ENCODE data around the gene ARPC3. TPM values are rescaled to one million over a fixed set of nuclear protein-coding genes. Genes with fewer than 3 reads are reported as not detected.
"Not testable (repeated sequence)": the region's sequence is repeated elsewhere in the genome, so short reads cannot be mapped to it uniquely, and the experiment has no call there.

The ARPC3 gene
- total and polyA plus RNA-seq, 8 donors, result 53.1 to 167 (median 94.6) TPM

GRCh38 chr12:110426406-110426805 is 23.7 kb downstream of the ARPC3 start:
- Histone ChIP-seq H3K36me3 (no peaks in the 10 kb centered on the region), H3K4me1 (no peaks in the 10 kb centered on the region), H3K27ac (no peak overlapping the region), H3K4me3 (no peak overlapping the region), H3K9me3 (no peaks in the 10 kb centered on the region), H3K27me3 (no peaks in the 10 kb centered on the region)
- ATAC-seq (no peak), DNase-seq (no peak), FAIRE-seq (no peak)
- TF ChIP-seq, protein P1, sequence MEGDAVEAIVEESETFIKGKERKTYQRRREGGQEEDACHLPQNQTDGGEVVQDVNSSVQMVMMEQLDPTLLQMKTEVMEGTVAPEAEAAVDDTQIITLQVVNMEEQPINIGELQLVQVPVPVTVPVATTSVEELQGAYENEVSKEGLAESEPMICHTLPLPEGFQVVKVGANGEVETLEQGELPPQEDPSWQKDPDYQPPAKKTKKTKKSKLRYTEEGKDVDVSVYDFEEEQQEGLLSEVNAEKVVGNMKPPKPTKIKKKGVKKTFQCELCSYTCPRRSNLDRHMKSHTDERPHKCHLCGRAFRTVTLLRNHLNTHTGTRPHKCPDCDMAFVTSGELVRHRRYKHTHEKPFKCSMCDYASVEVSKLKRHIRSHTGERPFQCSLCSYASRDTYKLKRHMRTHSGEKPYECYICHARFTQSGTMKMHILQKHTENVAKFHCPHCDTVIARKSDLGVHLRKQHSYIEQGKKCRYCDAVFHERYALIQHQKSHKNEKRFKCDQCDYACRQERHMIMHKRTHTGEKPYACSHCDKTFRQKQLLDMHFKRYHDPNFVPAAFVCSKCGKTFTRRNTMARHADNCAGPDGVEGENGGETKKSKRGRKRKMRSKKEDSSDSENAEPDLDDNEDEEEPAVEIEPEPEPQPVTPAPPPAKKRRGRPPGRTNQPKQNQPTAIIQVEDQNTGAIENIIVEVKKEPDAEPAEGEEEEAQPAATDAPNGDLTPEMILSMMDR (IDR thresholded peaks at IDR 0.05), result no peak
- 33 to 37% methylated on average over 3 of the region's 3 CpGs for WGBS, 2 donors
- intact Hi-C loops (cut with DNase I), result loop anchor here (10.0 kb wide), 2 partner anchors 322 to 332 kb away; no protein-coding TSS in a partner anchor

DNA sequence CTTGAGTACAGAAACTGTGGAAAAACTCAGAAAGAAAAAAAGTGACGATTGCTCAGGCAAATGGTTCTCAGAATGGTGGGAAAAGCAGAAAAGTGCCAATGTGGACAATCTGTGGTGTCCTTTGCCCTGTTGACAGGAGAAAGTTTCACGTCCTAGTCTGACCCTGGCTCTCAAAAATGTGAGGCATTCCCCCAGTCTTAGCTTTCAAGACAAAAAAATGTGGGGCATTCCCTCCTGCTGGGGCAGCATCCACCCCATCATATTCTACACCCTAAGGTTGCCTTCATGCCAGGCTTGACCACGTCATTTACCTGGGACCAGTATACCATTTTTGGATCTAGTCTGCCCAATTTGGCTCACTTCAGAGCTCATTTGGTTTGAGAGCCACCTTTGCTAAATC is 25.9 kb downstream of the ARPC3 start:
- no peaks in the 10 kb centered on the region for H3K36me3 ChIP-seq
- no peak overlapping the region for H3K4me3 ChIP-seq
- no peak for DNase-seq
- intact Hi-C loops (cut with DNase I), result loop anchor here (10.0 kb wide), 2 partner anchors 319 to 329 kb away; no protein-coding TSS in a partner anchor
- ATAC-seq, result no peak
- no peaks in the 10 kb centered on the region for H3K27me3 ChIP-seq
- TF ChIP-seq, protein P1 (IDR thresholded peaks at IDR 0.05), result no peak
- H3K9me3 ChIP-seq, result no peaks in the 10 kb centered on the region
- no peak for FAIRE-seq
- 43 to 61% methylated on average over 3 of the region's 3 CpGs for WGBS, 2 donors
- H3K4me1 ChIP-seq, result no peaks in the 10 kb centered on the region
- no peak overlapping the region for H3K27ac ChIP-seq

DNA sequence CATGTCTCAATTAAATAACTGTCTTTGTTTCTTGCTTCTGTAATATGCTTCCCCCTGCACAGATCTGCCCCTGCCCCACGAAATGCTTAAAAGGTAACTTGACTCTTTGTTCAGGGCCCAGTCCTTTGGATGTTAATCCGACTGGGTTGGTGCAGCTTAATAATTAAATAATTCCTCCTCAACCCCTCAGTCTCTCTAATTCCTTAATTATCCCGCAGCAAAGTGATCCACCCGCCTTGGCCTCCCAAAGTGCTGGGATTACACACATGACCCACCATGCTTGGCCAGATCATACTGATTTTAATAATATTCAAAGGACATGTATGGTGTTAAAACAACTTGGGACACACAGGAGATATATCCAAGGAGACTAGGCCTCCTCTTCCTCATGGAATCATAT is 28.4 kb downstream of the ARPC3 start:
- Histone ChIP-seq H3K27ac (no peak overlapping the region), H3K9me3 (no peaks in the 10 kb centered on the region), H3K4me1 (no peaks in the 10 kb centered on the region), H3K27me3 (no peaks in the 10 kb centered on the region), H3K4me3 (no peak overlapping the region), H3K36me3 (no peaks in the 10 kb centered on the region)
- ATAC-seq (no peak), DNase-seq (no peak), FAIRE-seq (no peak)
- intact Hi-C loops (cut with DNase I), result loop anchor here (10.0 kb wide), 2 partner anchors 317 to 327 kb away; no protein-coding TSS in a partner anchor
- 62 to 74% methylated on average over 4 of the region's 4 CpGs for WGBS, 2 donors
- TF ChIP-seq, protein P1 (IDR thresholded peaks at IDR 0.05), result no peak

- Histone ChIP-seq H3K27ac (no peak overlapping the region), H3K27me3 (no peaks in the 10 kb centered on the region), H3K9me3 (no peaks in the 10 kb centered on the region), H3K4me1 (no peaks in the 10 kb centered on the region), H3K4me3 (no peak overlapping the region), H3K36me3 (no peaks in the 10 kb centered on the region)
- ATAC-seq (no peak), DNase-seq (no peak), FAIRE-seq (no peak)
- WGBS, 2 donors, result 42 to 56% methylated on average over 3 of the region's 3 CpGs
- intact Hi-C loops (cut with DNase I), result loop anchor here (10.0 kb wide), 2 partner anchors 316 to 326 kb away; no protein-coding TSS in a partner anchor
- TF ChIP-seq, protein P1 (IDR thresholded peaks at IDR 0.05), result no peak
Observed at GRCh38 chr12:110421159-110421661, 28.9 kb downstream of the ARPC3 start.

DNA sequence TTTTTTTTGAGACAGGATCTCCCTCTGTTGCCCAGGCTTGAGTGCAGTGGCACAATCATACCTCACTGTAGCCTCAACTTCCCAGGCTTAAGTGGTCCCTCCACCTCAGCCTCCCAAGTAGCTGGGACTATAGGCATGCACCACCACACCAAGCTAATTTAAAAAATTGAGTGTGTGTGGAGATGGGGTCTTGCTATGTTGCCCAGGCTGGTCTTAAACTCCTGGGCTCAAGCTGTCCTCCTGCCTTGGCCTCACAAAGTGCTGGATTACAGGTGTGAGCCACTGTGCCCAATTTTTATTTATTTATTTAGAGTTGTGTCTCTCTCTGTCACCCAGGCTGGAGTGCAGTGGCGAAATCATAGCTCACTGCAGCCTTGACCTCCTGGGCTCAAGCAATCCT is 29.5 kb downstream of the ARPC3 start:
- 81 to 88% methylated on average over 1 of the region's 1 CpG for WGBS, 2 donors

DNA sequence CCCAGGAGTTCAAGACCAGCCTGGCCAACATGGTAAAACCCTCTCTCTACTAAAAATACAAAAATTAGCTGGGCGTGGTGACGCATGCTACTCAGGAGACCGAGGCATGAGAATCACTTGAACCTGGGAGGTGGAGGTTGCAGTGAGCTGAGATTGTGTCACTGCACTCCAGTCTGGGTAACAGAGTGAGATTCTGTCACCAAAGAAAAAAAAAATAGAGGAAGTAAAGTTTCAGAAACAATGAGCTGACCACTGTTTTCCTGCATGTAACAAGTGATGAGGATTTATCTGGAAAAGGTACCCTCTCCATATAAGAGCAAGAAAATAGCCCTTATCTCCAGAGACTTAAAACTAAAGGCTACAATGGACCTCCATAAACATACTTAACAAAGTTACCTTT is 33.0 kb downstream of the ARPC3 start:
- H3K27me3 ChIP-seq; ATAC-seq; H3K36me3 ChIP-seq; H3K4me1 ChIP-seq; H3K4me3 ChIP-seq; intact Hi-C loops (cut with DNase I); FAIRE-seq; H3K9me3 ChIP-seq; DNase-seq; H3K27ac ChIP-seq: not testable (repeated sequence)
- 80 to 92% methylated on average over 3 of the region's 3 CpGs for WGBS, 2 donors

More for the DNA sequence above, 29.5 kb downstream of the ARPC3 start:
- intact Hi-C loops (cut with DNase I), result loop anchor here (10.0 kb wide), 2 partner anchors 316 to 326 kb away; no protein-coding TSS in a partner anchor
- H3K4me3 ChIP-seq, DNase-seq, H3K27me3 ChIP-seq, H3K27ac ChIP-seq, H3K4me1 ChIP-seq, H3K36me3 ChIP-seq, ATAC-seq, FAIRE-seq, H3K9me3 ChIP-seq: not testable (repeated sequence)

DNA sequence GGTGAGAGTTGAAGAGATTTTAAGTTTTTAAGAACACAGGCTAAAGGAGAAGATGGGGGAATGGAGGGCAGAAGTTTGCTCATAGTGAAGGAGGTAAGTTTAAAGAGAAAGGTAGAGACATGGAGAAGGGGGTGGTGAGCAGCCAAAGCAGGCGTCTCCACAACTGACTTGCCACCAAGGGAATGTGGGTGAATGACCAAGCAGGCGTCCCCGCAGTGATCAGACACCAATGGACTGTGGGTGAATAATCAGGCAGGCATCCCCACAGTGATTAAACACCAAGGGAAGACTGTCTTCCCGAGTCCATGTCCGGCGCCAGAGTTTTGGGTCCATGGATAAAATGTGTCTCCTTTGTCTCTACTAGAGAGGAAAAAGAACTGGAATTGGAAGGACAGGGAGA is 40.1 kb downstream of the ARPC3 start:
- H3K27me3 ChIP-seq; H3K27ac ChIP-seq; DNase-seq; H3K36me3 ChIP-seq; ATAC-seq; H3K4me1 ChIP-seq; H3K4me3 ChIP-seq; FAIRE-seq; H3K9me3 ChIP-seq; intact Hi-C loops (cut with DNase I): not testable (repeated sequence)
- 71 to 84% methylated on average over 6 of the region's 6 CpGs for WGBS, 2 donors

GRCh38 chr12:110405126-110405662 is 44.9 kb downstream of the ARPC3 start:
- H3K27me3 ChIP-seq; FAIRE-seq; H3K27ac ChIP-seq; H3K4me3 ChIP-seq; ATAC-seq; intact Hi-C loops (cut with DNase I); H3K9me3 ChIP-seq; DNase-seq; H3K36me3 ChIP-seq; H3K4me1 ChIP-seq: not testable (repeated sequence)
- 92 to 93% methylated on average over 16 of the region's 16 CpGs for WGBS, 2 donors

All from pancreas (tissue), 10 donors.